Liver (tissue), 9 donors: ENCODE results near the gene P2RY1. TPM values are rescaled to one million over a fixed set of nuclear protein-coding genes. Genes with fewer than 3 reads are reported as not detected.

ENCODE experiments used
- DNase-seq: peaks from one replicate; pipeline ENCODE4 v3.0.0-alpha.2; 2017; ENCODE audit warnings: low spot score
- H3K27ac ChIP-seq, 2 donors: one replicate each; pipeline ENCODE4 v1.7.0; 2013; ENCODE audit warnings: inconsistent platforms in 2 of 2, low read length in 2 of 2, control low read depth in 1 of 2, low read depth in 1 of 2, mild to moderate bottlenecking in 1 of 2
- H3K27me3 ChIP-seq, 4 donors: one replicate each; pipeline versions ENCODE4 v1.6.1 to v1.7.0; 2013; ENCODE audit warnings: low read length in 3 of 4, inconsistent platforms in 1 of 4, mild to moderate bottlenecking in 1 of 4, moderate library complexity in 1 of 4; ENCODE audit not compliant: control insufficient read depth in 4 of 4, insufficient read depth in 4 of 4
- H3K36me3 ChIP-seq, 4 donors: one replicate each; pipeline versions ENCODE4 v1.6.1 to v1.7.0; 2013; ENCODE audit warnings: low read length in 3 of 4, mild to moderate bottlenecking in 3 of 4, low read depth in 1 of 4, moderate library complexity in 1 of 4; ENCODE audit not compliant: control insufficient read depth in 4 of 4, insufficient read depth in 3 of 4
- H3K4me1 ChIP-seq, 4 donors: one replicate each; pipeline versions ENCODE4 v1.6.1 to v1.7.0; 2013; ENCODE audit warnings: low read length in 3 of 4, mild to moderate bottlenecking in 3 of 4, moderate library complexity in 1 of 4; ENCODE audit not compliant: control insufficient read depth in 4 of 4, insufficient read depth in 4 of 4
- H3K4me3 ChIP-seq, 3 donors: one replicate each; pipeline versions ENCODE4 v1.6.1 to v1.7.0; 2013; ENCODE audit warnings: low read length in 3 of 3, control low read depth in 1 of 3, low read depth in 1 of 3, mild to moderate bottlenecking in 1 of 3
- H3K9ac ChIP-seq, 2 donors: one replicate each; pipeline ENCODE4 v1.7.0; 2013; ENCODE audit warnings: low read length in 2 of 2, mild to moderate bottlenecking in 2 of 2, moderate library complexity in 2 of 2, control low read depth in 1 of 2, low read depth in 1 of 2
- H3K9me3 ChIP-seq, 4 donors: one replicate each; pipeline versions ENCODE4 v1.6.1 to v1.7.0; 2013; ENCODE audit warnings: low read length in 3 of 4; ENCODE audit not compliant: control insufficient read depth in 4 of 4
- EGR1 ChIP-seq, 2 donors: IDR thresholded peaks; 2 replicates each; pipeline ENCODE4 v1.6.1; 2016 to 2018; ENCODE audit warnings: antibody characterized with exemption in 2 of 2, low read depth in 2 of 2
- FOXA1 ChIP-seq: IDR thresholded peaks from 2 replicates; pipeline ENCODE4 v1.6.1; 2016; ENCODE audit warnings: antibody characterized with exemption
- FOXA2 ChIP-seq: IDR thresholded peaks from 2 replicates; pipeline ENCODE4 v1.6.1; 2016; ENCODE audit warnings: antibody characterized with exemption
- HNF4A ChIP-seq, 2 donors: conservative IDR thresholded peaks; 2 replicates each; pipeline ENCODE4 v1.6.1; 2016; ENCODE audit warnings: antibody characterized with exemption in 2 of 2, mild to moderate bottlenecking in 2 of 2
- HNF4G ChIP-seq: IDR thresholded peaks from 2 replicates; pipeline ENCODE4 v1.6.1; 2016; ENCODE audit warnings: antibody characterized with exemption
- JUND ChIP-seq, 2 donors: IDR thresholded peaks; 2 replicates each; pipeline ENCODE4 v1.6.1; 2016; ENCODE audit warnings: antibody characterized with exemption in 2 of 2
- NR2F2 ChIP-seq: IDR thresholded peaks from 2 replicates; pipeline ENCODE4 v1.6.1; 2016; ENCODE audit warnings: antibody characterized with exemption
- RAD21 ChIP-seq, 2 donors: IDR thresholded peaks; 2 replicates each; pipeline ENCODE4 v1.6.1; 2016; ENCODE audit warnings: antibody characterized with exemption in 2 of 2, mild to moderate bottlenecking in 2 of 2
- RXRA ChIP-seq, 2 donors: IDR thresholded peaks; 2 replicates each; pipeline ENCODE4 v1.6.1; 2017 to 2018; ENCODE audit warnings: antibody characterized with exemption in 2 of 2, mild to moderate bottlenecking in 1 of 2
- SP1 ChIP-seq: IDR thresholded peaks from 2 replicates; pipeline ENCODE4 v1.6.1; 2018; ENCODE audit warnings: antibody characterized with exemption, mild to moderate bottlenecking
- TAF1 ChIP-seq: conservative IDR thresholded peaks from 2 replicates; pipeline ENCODE4 v1.6.1; 2016; ENCODE audit warnings: antibody characterized with exemption, mild to moderate bottlenecking
- YY1 ChIP-seq: IDR thresholded peaks from 2 replicates; pipeline ENCODE4 v1.6.1; 2016; ENCODE audit warnings: antibody characterized with exemption, mild to moderate bottlenecking
- whole genome bisulfite sequencing: extraction: QIAGEN DNeasy Blood & Tissue Kit; methylation state at CpG from one replicate; pipeline ENCODE4 v1.1.7; 2013; 5-methylcytosine and 5-hydroxymethylcytosine counted together
- polyA plus RNA-seq, 2 donors: library from polyadenylated mRNA; stranded (reverse) in 1 of 2; unstranded in 1 of 2; fragments of 200-250 nt in 1 of 2; fragments of >200 nt in 1 of 2; fragmentation: Nextera tagmentation in 1 of 2; extraction: Ambion mirVana in 1 of 2; gene quantifications; one replicate each; pipeline versions ENCODE4 v1.2.1 to v1.2.3, GENCODE V29; 2013 to 2015
- total RNA-seq, 2 donors: library from RNA; depleted of rRNA; stranded (reverse); fragments of >200 nt; gene quantifications; one replicate each; pipeline ENCODE4 v1.2.3, GENCODE V29; 2014
- TF ChIP-seq, protein P1 (sequence below): IDR thresholded peaks from 2 replicates; pipeline ENCODE4 v1.6.1; 2016; ENCODE audit warnings: antibody characterized with exemption
- TF ChIP-seq, protein P2 (sequence below): IDR thresholded peaks from 2 replicates; pipeline ENCODE4 v1.6.1; 2016; ENCODE audit warnings: antibody characterized with exemption, mild to moderate bottlenecking
- TF ChIP-seq, protein P3 (sequence below): IDR thresholded peaks from 2 replicates; pipeline ENCODE4 v1.6.1; 2016; ENCODE audit warnings: antibody characterized with exemption
- TF ChIP-seq, protein P4 (sequence below): IDR thresholded peaks from 2 replicates; pipeline ENCODE4 v1.6.1; 2016; ENCODE audit warnings: antibody characterized with exemption
- TF ChIP-seq, protein P5 (sequence below): fragments of 150-350 bp; IDR thresholded peaks from 2 replicates; pipeline ENCODE4 v1.5.1; 2017; ENCODE audit warnings: improper control_type of control experiment, low read depth, low read length; ENCODE audit not compliant: missing input control
- donor health status: healthy.
- donor health status: healthy.
- donor health status: healthy.
- donor health status: healthy.
- donor health status: healthy.

The P2RY1 gene
- total and polyA plus RNA-seq, 4 donors = 0.54 to 7.5 (median 1.9) TPM

DNA sequence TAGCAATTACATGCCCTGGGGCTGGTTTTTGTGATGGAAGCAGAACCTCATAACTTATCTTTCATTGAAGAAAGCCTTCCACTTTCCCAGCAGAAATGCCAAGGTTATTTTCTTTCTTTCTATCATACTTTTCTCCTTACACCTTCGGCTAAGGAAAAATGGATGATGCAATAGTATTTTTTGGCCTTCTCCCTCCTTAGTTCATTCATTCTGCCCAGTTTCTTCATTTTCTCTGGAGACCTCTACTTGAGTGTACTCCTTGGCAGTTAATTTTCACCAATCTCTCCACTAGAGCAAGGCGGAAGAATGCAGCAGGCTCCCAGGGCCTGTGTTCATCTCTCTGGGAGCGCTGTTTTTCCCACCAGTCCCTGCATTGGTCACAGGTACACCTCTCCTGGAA, 7.6 kb upstream of the P2RY1 start:
- TF ChIP-seq NR2F2 (no peak), HNF4G (no peak), SP1 (no peak)
- TF ChIP-seq, protein P1, sequence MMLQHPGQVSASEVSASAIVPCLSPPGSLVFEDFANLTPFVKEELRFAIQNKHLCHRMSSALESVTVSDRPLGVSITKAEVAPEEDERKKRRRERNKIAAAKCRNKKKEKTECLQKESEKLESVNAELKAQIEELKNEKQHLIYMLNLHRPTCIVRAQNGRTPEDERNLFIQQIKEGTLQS = no peak
- TF ChIP-seq, protein P2, sequence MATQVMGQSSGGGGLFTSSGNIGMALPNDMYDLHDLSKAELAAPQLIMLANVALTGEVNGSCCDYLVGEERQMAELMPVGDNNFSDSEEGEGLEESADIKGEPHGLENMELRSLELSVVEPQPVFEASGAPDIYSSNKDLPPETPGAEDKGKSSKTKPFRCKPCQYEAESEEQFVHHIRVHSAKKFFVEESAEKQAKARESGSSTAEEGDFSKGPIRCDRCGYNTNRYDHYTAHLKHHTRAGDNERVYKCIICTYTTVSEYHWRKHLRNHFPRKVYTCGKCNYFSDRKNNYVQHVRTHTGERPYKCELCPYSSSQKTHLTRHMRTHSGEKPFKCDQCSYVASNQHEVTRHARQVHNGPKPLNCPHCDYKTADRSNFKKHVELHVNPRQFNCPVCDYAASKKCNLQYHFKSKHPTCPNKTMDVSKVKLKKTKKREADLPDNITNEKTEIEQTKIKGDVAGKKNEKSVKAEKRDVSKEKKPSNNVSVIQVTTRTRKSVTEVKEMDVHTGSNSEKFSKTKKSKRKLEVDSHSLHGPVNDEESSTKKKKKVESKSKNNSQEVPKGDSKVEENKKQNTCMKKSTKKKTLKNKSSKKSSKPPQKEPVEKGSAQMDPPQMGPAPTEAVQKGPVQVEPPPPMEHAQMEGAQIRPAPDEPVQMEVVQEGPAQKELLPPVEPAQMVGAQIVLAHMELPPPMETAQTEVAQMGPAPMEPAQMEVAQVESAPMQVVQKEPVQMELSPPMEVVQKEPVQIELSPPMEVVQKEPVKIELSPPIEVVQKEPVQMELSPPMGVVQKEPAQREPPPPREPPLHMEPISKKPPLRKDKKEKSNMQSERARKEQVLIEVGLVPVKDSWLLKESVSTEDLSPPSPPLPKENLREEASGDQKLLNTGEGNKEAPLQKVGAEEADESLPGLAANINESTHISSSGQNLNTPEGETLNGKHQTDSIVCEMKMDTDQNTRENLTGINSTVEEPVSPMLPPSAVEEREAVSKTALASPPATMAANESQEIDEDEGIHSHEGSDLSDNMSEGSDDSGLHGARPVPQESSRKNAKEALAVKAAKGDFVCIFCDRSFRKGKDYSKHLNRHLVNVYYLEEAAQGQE = no peak
- Histone ChIP-seq H3K4me1 (no peaks in the 10 kb centered on the region), H3K9me3 (no peaks in the 10 kb centered on the region), H3K9ac (no peak overlapping the region), H3K27me3 (no peaks in the 10 kb centered on the region), H3K27ac (no peak overlapping the region), H3K4me3 (no peak overlapping the region), H3K36me3 (no peaks in the 10 kb centered on the region)
- no peak for DNase-seq
- 92% methylated on average over 3 of the region's 3 CpGs for WGBS

DNA sequence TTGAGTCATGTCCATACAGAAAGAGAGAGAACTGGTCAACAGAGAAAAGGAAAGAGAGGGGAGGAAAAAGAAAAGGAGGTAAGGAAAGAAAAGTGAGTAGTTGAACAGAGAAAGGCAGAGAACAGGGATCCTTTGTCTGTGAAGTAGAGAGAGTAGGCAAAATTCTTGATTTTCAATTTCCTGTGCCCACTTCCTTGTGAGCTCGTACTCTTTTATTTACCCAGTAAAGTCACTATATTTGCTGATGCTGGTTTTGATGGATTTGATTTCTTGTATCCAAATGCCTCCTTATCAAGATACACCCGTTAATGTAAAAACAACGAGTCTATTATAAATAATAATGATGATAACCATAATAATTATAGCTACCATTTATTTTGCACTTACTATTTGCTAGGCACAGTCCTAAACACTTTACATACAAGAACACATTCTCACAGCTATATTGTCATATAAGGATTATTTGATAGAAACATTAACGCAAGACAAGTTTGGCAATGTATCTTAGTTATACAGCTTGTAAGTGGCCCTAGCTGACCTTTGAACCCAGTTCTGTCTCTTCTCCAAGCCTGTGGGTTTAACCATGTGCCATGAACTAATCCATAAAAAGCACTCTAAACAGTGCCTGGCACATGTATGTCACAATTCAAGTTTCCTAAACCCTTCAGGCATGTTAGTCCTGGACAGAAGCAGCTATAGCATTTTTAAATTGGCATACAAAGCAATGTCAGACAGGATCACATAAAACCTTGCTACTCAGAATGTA, 6.7 kb upstream of the P2RY1 start:
- TF ChIP-seq EGR1 (IDR thresholded peaks at IDR 0.05; ENCODE audit: low read depth in 2 of 2) = no peak
- TF ChIP-seq, protein P1 = no peak
- TF ChIP-seq, protein P3, sequence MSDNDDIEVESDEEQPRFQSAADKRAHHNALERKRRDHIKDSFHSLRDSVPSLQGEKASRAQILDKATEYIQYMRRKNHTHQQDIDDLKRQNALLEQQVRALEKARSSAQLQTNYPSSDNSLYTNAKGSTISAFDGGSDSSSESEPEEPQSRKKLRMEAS = no peak
- Histone ChIP-seq H3K36me3 (no peaks in the 10 kb centered on the region), H3K27me3 (no peaks in the 10 kb centered on the region), H3K4me3 (no peak overlapping the region), H3K4me1 (no peaks in the 10 kb centered on the region), H3K9me3 (no peaks in the 10 kb centered on the region), H3K27ac (no peak overlapping the region), H3K9ac (no peak overlapping the region)
- WGBS = 60% methylated on average over 4 of the region's 4 CpGs
- DNase-seq = no peak

DNA sequence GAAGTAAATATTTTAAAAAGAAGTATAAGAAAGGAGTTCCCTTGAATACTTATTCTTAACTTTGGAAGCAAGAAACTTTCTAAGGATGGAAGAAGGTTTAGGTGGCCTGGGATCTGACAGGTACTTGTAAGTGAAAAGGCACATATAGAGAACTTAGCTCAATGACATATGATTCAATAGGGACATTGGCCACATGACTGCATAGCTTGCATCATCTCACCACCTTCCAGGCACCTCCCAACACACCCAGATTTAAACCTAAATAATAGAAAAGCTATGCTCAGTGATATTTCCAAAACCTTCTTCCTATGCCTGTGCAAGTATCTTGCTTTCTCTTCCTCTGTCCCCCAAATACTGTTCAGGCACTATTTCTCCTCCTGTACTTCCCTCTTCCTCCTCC, 4.7 kb upstream of the P2RY1 start:
- Histone ChIP-seq H3K36me3 (no peaks in the 10 kb centered on the region), H3K9ac (no peak overlapping the region), H3K27me3 (peaks cover 0 to 3% (median 0%) of the 10 kb centered on the region in 4 donors), H3K4me3 (no peak overlapping the region), H3K4me1 (peaks cover 6 to 11% (median 9%) of the 10 kb centered on the region in 4 donors), H3K27ac (no peak overlapping the region), H3K9me3 (no peaks in the 10 kb centered on the region)
- TF ChIP-seq SP1 = no peak
- no peak for TF ChIP-seq YY1
- TF ChIP-seq RXRA (IDR thresholded peaks at IDR 0.05) = no peak
- TF ChIP-seq, protein P3 = no peak
- no peak for TF ChIP-seq EGR1 (IDR thresholded peaks at IDR 0.05; ENCODE audit: low read depth in 2 of 2)
- no peak for TF ChIP-seq RAD21 (IDR thresholded peaks at IDR 0.05)
- TF ChIP-seq, protein P4, sequence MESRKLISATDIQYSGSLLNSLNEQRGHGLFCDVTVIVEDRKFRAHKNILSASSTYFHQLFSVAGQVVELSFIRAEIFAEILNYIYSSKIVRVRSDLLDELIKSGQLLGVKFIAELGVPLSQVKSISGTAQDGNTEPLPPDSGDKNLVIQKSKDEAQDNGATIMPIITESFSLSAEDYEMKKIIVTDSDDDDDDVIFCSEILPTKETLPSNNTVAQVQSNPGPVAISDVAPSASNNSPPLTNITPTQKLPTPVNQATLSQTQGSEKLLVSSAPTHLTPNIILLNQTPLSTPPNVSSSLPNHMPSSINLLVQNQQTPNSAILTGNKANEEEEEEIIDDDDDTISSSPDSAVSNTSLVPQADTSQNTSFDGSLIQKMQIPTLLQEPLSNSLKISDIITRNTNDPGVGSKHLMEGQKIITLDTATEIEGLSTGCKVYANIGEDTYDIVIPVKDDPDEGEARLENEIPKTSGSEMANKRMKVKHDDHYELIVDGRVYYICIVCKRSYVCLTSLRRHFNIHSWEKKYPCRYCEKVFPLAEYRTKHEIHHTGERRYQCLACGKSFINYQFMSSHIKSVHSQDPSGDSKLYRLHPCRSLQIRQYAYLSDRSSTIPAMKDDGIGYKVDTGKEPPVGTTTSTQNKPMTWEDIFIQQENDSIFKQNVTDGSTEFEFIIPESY = no peak
- no peak for TF ChIP-seq NR2F2
- TF ChIP-seq, protein P1 = no peak
- no peak for TF ChIP-seq HNF4G
- no peak for TF ChIP-seq TAF1
- TF ChIP-seq FOXA1 = no peak
- no peak for TF ChIP-seq JUND (IDR thresholded peaks at IDR 0.05)
- TF ChIP-seq HNF4A (conservative IDR thresholded peaks at IDR 0.05) = no peak
- TF ChIP-seq, protein P5, sequence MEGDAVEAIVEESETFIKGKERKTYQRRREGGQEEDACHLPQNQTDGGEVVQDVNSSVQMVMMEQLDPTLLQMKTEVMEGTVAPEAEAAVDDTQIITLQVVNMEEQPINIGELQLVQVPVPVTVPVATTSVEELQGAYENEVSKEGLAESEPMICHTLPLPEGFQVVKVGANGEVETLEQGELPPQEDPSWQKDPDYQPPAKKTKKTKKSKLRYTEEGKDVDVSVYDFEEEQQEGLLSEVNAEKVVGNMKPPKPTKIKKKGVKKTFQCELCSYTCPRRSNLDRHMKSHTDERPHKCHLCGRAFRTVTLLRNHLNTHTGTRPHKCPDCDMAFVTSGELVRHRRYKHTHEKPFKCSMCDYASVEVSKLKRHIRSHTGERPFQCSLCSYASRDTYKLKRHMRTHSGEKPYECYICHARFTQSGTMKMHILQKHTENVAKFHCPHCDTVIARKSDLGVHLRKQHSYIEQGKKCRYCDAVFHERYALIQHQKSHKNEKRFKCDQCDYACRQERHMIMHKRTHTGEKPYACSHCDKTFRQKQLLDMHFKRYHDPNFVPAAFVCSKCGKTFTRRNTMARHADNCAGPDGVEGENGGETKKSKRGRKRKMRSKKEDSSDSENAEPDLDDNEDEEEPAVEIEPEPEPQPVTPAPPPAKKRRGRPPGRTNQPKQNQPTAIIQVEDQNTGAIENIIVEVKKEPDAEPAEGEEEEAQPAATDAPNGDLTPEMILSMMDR = no peak
- no peak for TF ChIP-seq FOXA2
- DNase-seq = no peak
